ENCODE results near the gene ARMH3.
"Not testable (repeated sequence)": the region's sequence is repeated elsewhere in the genome, so short reads cannot be mapped to it uniquely, and the experiment has no call there.

Gene ARMH3

DNA sequence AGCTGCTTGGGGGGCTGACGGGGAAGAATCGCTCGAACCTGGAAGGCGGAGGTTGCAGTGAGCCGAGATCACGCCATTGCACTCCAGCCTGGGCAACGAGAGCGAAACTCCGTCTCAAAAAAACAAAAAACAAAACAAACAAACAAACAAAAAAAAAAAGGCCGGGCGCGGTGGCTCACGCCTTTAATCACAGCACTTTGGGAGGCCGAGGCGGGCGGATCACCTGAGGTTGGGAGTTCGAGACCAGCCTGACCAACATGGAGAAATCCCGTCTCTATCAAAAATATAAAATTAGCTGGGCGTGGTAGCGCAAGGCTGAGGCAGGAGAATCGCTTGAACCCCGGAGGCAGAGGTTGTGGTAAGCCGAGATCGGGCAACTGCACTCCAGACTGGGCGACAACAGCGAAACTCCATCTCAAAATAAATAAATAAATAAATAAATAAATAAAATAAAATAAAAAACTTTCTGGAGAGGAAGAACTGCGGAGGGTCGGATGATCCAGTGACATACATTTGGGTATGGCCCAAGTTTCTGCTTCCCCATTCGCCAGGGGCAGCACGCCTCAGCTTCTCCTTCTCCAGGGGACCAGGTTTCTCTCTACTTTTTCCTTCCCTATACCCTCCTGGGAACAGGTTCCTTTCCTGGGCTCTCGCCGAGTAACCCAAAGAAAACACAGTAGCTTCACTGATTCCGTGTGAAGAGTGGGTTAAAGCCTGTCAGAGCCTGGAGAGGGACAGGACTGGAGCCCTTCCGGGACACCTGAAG, 909 bp downstream of the ARMH3 start:
- not testable (repeated sequence) for DNase-seq (ENCODE audit: low spot score)

DNA sequence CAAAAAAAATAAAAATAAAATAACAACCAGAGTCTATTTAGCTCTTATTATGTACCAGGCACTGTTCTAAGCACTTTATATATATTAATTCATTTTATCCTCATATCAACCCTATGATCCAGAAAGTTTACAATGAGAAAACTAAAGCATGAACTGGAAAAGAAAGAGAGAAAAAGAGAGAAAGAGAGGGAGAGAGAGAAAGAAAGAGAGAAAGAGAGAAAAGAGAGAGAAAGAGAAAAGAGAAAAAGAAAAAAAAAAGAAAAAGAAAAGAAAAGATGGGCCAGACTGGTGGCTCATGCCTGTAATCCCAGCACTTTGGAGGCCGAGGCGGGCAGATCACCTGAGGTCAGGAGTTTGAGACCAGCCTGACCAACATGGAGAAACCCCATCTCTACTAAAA, 9.9 kb downstream of the ARMH3 start:
- no peak for DNase-seq (ENCODE audit: low spot score)

DNA sequence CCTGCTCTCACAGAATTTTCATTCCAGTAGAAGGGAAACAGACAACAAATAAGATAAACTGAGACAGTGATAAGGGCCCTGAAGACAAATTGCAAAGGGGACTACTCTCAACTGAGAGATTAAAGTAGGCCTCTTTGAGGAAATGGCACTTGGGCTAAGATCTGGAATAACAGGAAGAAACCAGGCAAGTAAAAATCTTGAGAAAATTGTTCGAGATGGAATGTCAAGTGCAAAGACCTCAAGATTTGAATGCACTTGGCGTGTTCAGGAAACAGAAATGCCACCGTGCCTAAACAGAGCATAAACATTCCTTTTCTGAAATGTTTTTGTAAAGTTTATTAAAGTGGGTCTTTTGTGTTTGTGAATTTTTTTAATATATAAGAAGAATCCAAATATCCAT, 10.7 kb downstream of the ARMH3 start:
- DNase-seq (ENCODE audit: low spot score), result no peak

DNA sequence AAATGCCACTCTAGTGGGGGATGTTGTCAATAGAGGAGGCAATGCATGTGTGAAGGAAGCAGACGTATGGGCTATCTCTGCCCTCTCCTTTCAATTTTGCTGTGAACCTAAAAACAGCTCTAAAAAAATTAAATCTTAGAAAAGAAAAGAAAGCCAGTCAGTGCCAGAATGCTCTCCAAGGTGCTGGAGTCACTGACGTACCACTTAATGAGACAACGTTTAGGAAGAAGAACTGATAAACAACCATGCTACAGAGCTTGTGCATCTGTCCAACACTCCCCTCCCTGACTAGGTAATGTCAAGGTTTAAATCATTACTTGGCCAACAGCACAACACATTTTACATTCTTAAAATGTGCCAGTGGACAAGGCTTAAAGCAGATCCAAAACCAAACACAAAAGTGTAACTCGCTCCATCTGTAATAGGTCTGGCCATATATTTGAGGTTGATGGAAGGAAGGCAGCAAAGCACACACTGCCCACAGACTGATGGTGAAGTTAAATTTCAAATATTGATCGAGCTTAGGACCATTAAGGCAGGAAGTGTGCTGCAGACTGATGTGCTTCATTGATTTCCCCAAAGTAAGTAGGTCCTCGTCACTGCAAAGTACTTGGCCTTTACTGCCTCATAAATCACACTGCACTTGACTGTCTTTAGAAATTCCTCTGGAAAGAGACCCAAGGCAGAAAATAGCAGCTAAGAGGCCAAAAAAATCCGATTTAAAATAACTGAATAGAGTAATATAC, 15.5 kb downstream of the ARMH3 start:
- DNase-seq (ENCODE audit: low spot score), result no peak

DNA sequence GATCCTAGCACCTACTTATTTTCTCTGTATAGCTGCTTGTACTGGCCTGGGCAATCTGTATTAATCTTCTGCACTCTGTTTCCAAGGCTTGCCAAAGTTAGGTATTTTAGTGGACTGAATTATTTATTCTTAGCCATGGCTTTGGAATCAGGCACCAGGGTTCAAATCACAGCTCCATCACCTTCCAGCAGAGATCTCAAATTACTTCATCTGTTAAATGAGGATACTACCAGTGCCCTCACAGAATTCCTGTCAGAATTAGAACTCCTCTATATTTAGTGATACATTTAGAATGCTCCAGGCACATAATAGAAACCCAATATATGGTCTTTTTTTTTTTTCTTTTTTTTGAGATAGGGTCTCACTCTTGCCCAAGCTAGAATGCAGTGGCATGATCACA, 17.6 kb downstream of the ARMH3 start:
- DNase-seq (ENCODE audit: low spot score), result no peak

DNA sequence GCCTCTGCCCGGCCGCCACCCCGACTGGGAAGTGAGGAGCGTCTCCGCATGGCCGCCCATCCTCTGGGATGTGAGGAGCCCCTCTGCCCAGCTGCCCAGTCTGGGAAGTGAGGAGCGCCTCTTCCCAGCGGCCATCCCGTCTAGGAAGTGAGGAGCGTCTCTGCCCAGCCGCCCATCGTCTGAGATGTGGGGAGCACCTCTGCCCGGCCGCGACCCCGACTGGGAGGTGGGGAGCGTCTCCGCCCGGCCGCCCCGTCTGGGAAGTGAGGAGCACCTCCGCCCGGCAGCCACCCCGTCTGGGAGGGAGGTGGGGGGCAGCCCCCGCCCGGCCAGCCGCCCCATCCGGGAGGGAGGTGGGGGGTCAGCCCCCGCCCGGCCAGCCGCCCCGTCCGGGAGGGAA, 20.2 kb downstream of the ARMH3 start:
- DNase-seq (ENCODE audit: low spot score), result not testable (repeated sequence)

DNA sequence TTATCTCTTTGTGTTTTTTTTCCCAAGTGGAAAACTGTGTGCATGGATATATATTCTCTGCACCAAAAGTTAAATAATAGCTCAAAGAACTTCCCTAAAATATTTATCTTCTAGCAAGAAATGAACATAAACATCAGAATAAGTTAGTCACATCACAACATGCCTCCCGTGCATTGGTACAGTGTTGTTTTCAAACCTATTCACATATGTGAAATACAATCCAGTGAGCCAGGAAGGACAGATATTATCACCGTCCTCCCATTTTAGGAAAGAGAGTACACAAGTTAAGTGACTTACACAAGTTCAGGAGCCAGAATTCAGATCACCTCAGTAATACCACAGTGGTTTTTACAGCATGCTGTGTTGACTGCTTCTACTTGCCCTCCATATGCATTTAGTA, 22.2 kb downstream of the ARMH3 start:
- no peak for DNase-seq (ENCODE audit: low spot score)

DNA sequence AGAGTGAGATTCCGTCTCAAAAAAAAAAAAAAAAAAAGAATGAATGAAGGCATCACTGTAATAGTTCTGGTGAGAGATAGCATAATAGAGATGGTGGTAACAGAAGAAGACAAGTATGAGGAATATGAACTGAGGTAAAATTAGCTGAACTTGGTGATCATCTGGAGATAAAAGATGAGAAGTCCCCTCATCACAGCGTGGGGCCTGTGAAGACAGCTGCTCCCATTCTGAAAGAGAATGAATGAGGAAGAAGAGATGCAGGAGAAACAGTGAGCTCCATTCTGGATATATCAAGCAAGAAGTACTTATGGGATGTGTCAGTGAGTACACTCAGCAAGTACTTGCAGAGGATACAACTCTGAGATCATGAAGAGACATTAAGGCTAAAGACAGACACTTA, 28.7 kb downstream of the ARMH3 start:
- no peak for DNase-seq (ENCODE audit: low spot score)

DNA sequence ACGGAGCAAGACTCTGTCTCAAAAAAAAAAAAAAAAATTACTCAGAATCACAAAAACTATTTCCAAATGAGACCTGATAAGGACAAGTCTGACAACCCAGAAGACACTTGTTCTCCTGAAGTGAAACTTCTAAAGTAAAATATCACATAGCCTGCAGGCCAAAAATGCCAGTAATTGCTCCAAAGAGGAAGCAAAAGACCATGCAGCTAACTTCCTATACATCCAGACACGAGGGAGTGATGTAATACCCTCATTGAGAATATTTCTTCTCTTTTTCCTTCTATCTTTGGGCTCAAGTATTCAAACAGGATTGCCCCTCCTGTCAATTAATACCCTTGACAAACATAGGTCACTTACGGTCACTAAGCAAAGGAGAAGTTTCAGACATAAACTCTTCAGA, 31.2 kb downstream of the ARMH3 start:
- DNase-seq (ENCODE audit: low spot score), result no peak

DNA sequence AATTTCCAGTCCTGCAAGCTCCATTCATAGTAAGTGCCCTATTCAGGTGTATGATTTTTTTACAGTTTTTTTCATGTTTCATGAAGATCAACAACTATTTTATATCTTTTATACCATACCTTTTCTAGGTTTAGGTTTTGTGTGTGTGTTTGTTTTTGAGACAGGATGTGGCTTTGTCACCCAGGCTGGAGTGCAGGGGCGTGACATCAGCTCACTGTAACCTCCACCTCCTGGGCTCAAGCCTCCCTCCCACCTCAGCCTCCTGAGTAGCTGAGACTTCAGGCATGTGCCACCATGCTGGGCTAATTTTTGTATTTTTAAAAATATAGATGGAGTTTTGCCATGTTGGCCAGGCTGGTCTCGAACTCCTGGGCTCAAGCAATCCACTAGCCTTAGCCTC, 35.0 kb downstream of the ARMH3 start:
- DNase-seq (ENCODE audit: low spot score), result no peak

DNA sequence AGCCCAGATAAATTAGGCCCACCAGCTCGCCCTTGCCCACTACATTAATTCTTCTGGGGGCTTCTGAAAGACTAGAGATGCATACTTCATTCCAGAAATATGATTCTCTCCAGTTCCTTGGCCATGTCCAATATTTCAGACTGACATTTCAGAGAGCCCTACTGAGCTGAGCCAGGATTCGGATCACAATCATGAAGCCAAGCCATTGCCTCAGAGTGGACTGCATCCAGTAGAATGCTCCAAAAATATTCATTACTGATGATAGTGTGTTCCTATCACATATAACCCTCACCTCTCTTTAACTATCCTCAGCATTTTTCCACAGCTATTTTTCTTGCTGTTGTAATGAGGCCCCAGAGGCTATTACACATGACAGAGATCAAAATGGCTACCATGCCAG, 38.7 kb downstream of the ARMH3 start:
- no peak for DNase-seq (ENCODE audit: low spot score)

DNA sequence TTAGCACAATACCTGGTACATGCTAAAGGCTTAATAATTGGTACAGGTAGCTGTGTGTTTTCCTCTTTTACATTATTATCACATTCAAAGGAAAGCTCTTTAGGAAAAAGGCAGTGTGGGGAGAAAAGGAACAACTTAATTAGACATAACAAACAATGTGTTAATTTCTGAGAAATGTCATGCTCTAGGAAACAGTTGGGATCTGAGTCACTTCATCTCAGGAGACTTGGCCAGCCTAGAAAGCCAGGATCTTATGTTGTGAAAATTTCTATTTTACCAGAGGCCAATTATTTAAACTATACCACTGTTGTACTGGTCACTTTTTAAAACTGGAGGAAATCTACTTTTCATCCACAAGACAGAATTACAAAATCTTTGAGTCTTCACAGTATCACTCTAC, 39.6 kb downstream of the ARMH3 start:
- DNase-seq (ENCODE audit: low spot score), result no peak

DNA sequence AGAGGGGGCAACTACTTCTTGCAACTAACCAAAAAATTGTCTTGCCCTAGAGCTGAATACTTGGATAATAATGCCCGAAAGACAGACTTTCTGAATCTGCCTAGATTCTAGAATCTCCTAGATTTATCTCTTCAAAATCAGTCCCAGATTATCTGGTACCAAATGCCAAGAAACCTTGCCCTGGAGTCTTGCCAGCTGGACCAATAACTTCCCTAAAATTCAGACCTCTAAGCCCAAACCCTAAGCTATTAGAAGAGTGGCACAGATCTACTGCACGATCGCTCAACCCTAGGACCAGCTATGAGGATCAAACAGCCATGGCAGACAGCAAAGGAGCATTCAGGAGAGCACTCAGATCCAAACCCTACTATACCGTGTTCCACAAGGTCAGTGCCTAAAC, 45.0 kb downstream of the ARMH3 start:
- no peak for DNase-seq (ENCODE audit: low spot score)

DNA sequence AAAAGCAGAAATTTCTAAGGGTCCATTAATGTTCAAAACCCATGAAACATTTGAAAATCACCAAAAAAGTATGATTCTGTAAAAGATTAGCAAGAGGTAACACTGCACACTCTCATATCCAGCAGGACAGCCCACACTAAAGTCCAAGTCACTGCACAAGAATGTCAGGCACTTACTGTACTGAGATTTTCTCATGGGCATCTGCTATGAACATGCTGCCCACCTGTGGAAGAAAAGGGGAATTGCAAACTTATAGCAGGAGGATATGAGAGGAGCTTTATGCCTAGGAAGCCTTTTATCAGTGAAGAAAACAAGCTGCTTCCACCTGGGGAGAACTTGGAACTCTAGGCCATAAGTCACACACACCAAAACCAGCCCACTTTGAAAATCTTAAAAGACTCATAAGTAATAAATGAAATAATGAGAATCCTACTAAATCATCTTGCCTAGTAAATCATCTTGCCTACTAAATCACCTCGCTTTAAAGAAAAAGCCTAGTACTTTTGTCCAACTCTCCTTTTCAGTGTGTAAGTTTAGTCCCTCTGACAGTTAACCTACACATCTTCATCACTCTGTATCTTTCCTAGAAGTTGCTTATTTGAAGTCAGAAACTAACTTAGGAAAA, 46.1 kb downstream of the ARMH3 start:
- DNase-seq (ENCODE audit: low spot score), result peak; percentile 70

DNA sequence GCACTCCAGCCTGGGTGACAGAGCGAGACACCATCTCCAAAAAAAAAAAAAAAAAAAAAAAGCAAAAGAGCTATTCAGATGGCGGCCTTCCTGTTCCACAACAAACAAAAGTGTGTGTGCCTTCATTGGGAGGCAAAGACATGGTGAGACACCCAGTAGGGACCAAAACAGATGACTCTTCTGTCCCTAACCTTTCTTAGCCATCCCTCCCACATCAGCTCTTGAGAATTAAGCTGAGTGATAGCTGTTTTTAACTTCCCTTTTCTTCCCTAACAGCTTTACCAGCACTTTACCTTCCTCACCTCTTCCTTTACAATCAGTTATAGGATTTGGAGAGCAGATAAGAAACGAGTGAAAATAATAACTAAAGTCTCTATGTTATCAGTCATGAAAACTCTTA, 48.2 kb downstream of the ARMH3 start:
- DNase-seq (ENCODE audit: low spot score), result no peak

DNA sequence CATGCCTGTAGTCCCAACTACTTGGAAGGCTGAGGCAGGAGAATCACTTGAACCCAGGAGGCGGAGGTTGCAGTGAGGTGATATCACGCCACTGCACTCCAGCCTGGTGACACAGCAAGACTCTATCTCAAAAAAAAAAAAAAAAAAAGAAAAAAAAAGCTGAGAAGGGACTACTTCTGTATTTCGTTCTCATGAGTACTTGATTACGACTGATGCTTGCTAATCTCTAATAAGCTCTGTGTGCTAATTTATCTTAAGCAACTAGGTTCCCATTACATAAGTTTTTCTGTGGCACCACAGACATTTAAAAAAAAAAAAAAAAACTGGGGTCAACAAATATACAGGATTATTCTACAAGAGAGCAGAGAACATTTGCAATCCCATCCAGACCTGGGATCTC, 48.9 kb downstream of the ARMH3 start:
- not testable (repeated sequence) for DNase-seq (ENCODE audit: low spot score)

DNA sequence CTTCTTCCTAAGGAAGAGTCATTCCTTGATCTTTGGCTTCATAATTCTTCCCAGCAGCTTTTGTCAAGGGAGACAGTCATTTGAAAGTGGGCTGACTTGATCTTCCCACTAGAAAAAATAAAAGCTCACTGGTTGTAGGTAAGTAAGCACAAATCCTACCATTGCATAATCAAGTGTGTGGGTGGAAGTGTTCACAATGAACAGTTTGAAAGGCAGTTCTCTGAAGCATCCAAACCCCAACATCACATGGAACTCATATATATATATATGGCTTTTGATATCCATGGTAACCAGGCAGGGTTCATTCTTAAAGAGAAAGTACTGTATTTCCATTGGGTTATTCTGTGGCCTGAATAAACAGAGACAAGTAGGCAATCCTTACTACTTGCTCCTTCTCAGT, 51.6 kb downstream of the ARMH3 start:
- no peak for DNase-seq (ENCODE audit: low spot score)

DNA sequence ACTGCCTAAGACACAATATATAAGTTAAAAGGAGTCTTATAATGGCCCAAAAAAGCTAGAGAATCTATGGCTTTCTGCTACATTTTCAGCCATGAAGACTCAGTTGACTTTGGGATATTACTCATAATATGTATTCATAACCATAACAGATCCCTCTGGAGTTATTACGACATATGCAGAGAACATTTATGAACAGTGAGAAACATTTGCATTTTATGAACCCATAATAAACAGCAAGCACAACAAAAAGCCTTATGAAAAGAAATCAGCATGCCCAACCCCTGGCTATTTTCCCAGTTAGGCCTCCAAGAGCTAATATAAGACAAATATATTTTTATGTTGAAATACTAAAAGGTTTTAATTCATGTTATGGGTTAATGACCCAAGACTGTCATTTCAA, 52.4 kb downstream of the ARMH3 start:
- DNase-seq (ENCODE audit: low spot score), result no peak

DNA sequence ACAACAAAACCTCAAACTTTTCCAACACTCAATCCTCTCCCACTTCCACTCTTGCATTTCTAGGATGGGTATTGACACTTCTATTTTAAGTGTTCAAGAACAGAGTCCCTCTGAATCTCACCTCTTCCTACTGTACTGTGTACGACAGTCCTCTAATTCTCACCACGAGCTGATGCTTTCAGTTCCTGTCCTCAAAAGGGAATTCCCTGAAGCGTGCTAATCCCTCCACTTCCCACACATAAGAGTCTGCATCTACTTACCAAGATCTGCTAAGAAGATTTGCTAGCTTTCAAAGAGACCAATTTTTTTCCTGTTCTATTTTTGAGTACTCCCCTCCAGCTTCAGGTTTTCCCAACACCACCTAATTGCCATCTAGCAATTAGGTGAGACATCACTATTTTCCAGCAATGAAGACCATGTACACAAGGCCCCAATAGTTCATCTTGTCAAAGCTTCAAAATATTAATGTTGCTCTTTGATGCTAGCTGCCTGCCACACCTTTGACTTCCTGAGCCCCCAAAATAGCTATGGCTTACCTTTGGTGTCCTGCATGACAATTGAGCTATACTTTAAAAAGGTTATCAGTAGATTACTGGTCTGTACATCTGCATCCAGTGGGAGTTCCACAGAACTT, 54.4 kb downstream of the ARMH3 start:
- DNase-seq (ENCODE audit: low spot score), result no peak

DNA sequence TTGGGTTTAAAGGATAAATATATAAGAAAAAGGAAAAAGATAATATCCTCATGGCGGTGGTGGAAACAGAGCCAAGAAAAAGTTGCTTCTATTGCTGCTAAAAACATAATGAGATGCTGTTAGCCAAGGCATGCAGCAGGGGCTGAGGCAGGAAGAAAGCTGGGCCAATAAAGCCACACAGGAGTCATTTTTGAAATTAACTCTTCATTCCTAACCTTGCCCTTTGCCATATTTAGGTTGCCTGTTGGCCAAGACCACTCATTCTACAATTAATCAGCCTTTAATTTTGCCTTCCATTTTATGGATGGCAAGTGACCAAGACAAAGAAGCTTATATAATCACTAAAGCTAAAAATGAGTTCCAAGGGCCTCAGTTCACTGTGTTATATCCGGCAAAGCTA, 58.2 kb downstream of the ARMH3 start:
- no peak for DNase-seq (ENCODE audit: low spot score)

DNA sequence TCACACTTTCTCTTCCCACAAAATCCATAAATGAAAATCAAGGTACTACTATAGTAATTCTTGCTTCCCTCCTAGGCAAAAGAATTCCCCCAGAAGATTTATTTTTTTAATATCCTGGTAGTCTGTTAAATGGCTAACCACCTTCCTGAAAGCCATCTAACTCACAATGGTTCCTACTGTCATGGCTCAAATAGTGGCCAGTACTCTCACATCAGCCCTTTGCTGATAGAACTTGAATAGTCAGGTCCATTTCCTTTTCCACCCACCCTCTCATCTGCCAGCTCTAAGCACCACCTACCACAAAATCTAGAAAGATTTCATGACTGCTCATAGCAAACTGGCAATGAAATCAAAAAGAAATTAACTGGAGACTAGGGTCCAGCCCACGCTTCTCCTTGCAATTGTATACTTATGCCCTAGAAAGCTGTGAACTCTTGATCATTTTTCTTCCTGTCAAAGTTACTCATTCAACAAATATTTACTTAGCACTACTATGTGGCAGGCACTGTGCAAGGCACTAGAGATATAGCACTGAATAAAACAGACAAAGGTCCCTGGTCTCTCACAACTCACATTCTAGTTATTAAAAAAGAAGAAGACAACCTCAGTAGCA, 60.4 kb downstream of the ARMH3 start:
- DNase-seq (ENCODE audit: low spot score), result no peak

DNA sequence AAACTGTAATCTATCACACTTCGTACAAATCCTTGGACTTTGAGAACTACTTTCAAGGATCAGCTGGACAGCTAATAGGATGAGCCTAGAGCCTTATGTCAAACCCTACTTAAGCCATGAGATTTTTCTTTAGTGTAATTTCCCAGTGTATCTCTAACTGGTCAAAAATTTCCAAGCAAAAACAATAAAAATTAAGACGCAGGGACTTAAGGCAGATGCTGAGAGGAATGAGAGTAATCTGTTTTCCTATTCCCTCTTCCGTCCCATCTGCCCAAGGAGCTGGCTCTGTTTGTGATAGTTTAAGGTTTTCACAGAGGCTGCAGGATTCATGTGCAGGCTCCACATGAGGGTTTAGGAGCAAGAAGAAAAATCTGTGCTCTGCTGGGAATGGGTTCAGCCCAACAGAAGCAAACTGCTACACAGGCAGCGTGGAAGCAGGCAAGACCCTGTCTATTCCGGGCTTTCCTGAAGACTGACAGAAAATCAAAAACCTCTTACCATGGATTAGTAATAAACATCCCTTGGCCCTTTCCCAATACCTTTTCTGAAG, 62.2 kb downstream of the ARMH3 start:
- DNase-seq (ENCODE audit: low spot score), result no peak
